B cell (primary cell): Measurements from ENCODE around the gene LIN52. TPM values are rescaled to one million over a fixed set of nuclear protein-coding genes. Genes with fewer than 3 reads are reported as not detected.

Experiments used
- ATAC-seq: fragments of 200-7000 bp; cut with Tn5 transposase; one replicate; pipeline ENCODE4 v1.10.0; 2021; ENCODE audit warnings: low read depth, mild to moderate bottlenecking, moderate number of reproducible peaks, moderate library complexity
- CTCF ChIA-PET: fragments of 350-600 bp; sonication (Branson Sonifier 250); formaldehyde crosslinking; loops from one replicate; lab custom pipeline; 2021; ENCODE audit warnings: antibody characterized with exemption, inconsistent platforms; lab: Charles Lee
- POLR2A ChIA-PET: fragments of 350-600 bp; sonication (Branson Sonifier 250); formaldehyde crosslinking; loops from one replicate; lab custom pipeline; 2021; ENCODE audit warnings: antibody characterized with exemption; lab: Charles Lee
- DNase-seq: peaks from one replicate; pipeline ENCODE4 v3.0.0; 2013
- H2AFZ ChIP-seq: 2 replicates; pipeline ENCODE4 v1.6.1; 2012; ENCODE audit warnings: mild to moderate bottlenecking, low read depth, low read length; ENCODE audit not compliant: insufficient read depth, poor library complexity, severe bottlenecking
- H3K27ac ChIP-seq, 2 donors: 1 replicate in 1 of 2; 2 replicates in 1 of 2; pipeline ENCODE4 v1.5.1; 2012 to 2013; ENCODE audit warnings: low read length in 2 of 2, mild to moderate bottlenecking in 2 of 2, moderate library complexity in 1 of 2
- H3K27me3 ChIP-seq, 4 experiments: fragments of 200-600 bp in 1 of 4; sonication (generic) in 1 of 4; replicated peaks in 1 of 4; 1 replicate in 2 of 4; 2 replicates in 2 of 4; pipeline versions ENCODE4 v1.6.1 to v1.7.0; 2013 to 2016; ENCODE audit warnings: low read length in 3 of 4, mild to moderate bottlenecking in 2 of 4, mixed read lengths in 1 of 4, moderate library complexity in 1 of 4; ENCODE audit not compliant: insufficient read depth in 4 of 4, control insufficient read depth in 3 of 4; ENCODE audit errors: control extremely low read depth in 1 of 4
- H3K36me3 ChIP-seq, 2 experiments: replicated peaks in 1 of 2; 1 replicate in 1 of 2; 2 replicates in 1 of 2; pipeline versions ENCODE4 v1.6.1 to v1.7.1; 2013; ENCODE audit warnings: low read length in 1 of 2; ENCODE audit not compliant: insufficient read depth in 2 of 2, control insufficient read depth in 1 of 2; ENCODE audit errors: control extremely low read depth in 1 of 2, extremely low read depth in 1 of 2
- H3K4me1 ChIP-seq, 2 donors: fragments of 200-600 bp in 1 of 2; sonication (generic) in 1 of 2; 1 replicate in 1 of 2; 2 replicates in 1 of 2; pipeline versions ENCODE4 v1.5.1 to v1.6.1; 2013 to 2017; ENCODE audit warnings: low read length in 2 of 2; ENCODE audit not compliant: control insufficient read depth in 2 of 2, insufficient read depth in 2 of 2
- H3K4me2 ChIP-seq: replicated peaks from 2 replicates; pipeline ENCODE3; 2012; ENCODE audit warnings: mild to moderate bottlenecking, low read depth, low read length; ENCODE audit not compliant: poor library complexity, severe bottlenecking
- H3K4me3 ChIP-seq, 5 experiments: fragments of 200-600 bp in 1 of 5; sonication (generic) in 1 of 5; 1 replicate in 3 of 5; 2 replicates in 2 of 5; pipeline versions ENCODE4 v1.5.1 to v1.7.0; 2011 to 2016; ENCODE audit warnings: low read length in 4 of 5, mild to moderate bottlenecking in 4 of 5, low read depth in 2 of 5, control low read depth in 1 of 5, moderate library complexity in 1 of 5; ENCODE audit not compliant: insufficient read depth in 1 of 5; ENCODE audit errors: control extremely low read depth in 1 of 5, extremely low read depth in 1 of 5
- H3K79me2 ChIP-seq: fragments of 200-600 bp; sonication (generic); one replicate; pipeline ENCODE4 v1.6.0; 2016; ENCODE audit warnings: low read length; ENCODE audit not compliant: control insufficient read depth, insufficient read depth
- H3K9ac ChIP-seq: fragments of 200-600 bp; sonication (generic); 2 replicates; pipeline ENCODE4 v1.6.1; 2017; ENCODE audit warnings: mild to moderate bottlenecking, low read length, moderate library complexity
- H3K9me3 ChIP-seq, 3 donors: one replicate each; pipeline versions ENCODE4 v1.6.1 to v1.7.1; 2013; ENCODE audit warnings: low read length in 2 of 3; ENCODE audit not compliant: control insufficient read depth in 2 of 3, insufficient read depth in 1 of 3; ENCODE audit errors: control extremely low read depth in 1 of 3
- H4K20me1 ChIP-seq: 2 replicates; pipeline ENCODE4 v1.6.0; 2012; ENCODE audit warnings: mild to moderate bottlenecking, low read length; ENCODE audit not compliant: insufficient read depth, control insufficient read depth, poor library complexity, severe bottlenecking
- H3K27ac Mint-ChIP-seq: one replicate; pipeline ENCODE4 v1.8.0; 2021; ENCODE audit warnings: mixed read lengths
- H3K27me3 Mint-ChIP-seq: one replicate; pipeline ENCODE4 v1.8.0; 2021; ENCODE audit warnings: mixed read lengths
- H3K4me1 Mint-ChIP-seq: one replicate; pipeline ENCODE4 v1.8.0; 2021; ENCODE audit warnings: mixed read lengths
- H3K4me3 Mint-ChIP-seq: one replicate; pipeline ENCODE4 v1.8.0; 2021; ENCODE audit warnings: mixed read lengths
- H3K9me3 Mint-ChIP-seq: one replicate; pipeline ENCODE4 v1.8.0; 2022; ENCODE audit warnings: mixed read lengths; ENCODE audit not compliant: insufficient read depth
- EZH2 ChIP-seq: IDR thresholded peaks from 2 replicates; pipeline ENCODE4 v1.6.1; 2012; ENCODE audit warnings: borderline replicate concordance, low read depth, mild to moderate bottlenecking, moderate library complexity, low read length; ENCODE audit not compliant: insufficient read depth, poor library complexity, severe bottlenecking
- WGBS: methylation state at CpG from one replicate; pipeline ENCODE4 v1.1.5; 2013; ENCODE audit warnings: missing lambda C conversion rate; ENCODE audit not compliant: insufficient coverage; 5-methylcytosine and 5-hydroxymethylcytosine counted together
- intact Hi-C: fragments of 100-400 bp; cut with micrococcal nuclease; formaldehyde crosslinking; loops from one replicate; pipeline ENCODE4 v1.10.0; 2022
- polyA plus RNA-seq: library from polyadenylated mRNA; depleted of rRNA; stranded (reverse); fragments of >200 nt; gene quantifications from 2 replicates; pipeline ENCODE4 v1.2.3, GENCODE V29; 2012
- total RNA-seq, 2 donors: library from RNA; stranded (reverse); fragments of 120-200 nt in 1 of 2; gene quantifications; 1 replicate in 1 of 2; 2 replicates in 1 of 2; pipeline versions ENCODE4 v1.2.3 to v1.2.4, GENCODE V29; 2013 to 2022
- TF ChIP-seq, protein P1 (sequence below): fragments of 200-600 bp; IDR thresholded peaks from one replicate; pipeline ENCODE4 v1.8.0; 2022; ENCODE audit warnings: antibody characterized with exemption, mild to moderate bottlenecking

The LIN52 gene
- total and polyA plus RNA-seq, 2 donors (not counting 1 experiment from before 2014, with no cell fraction given): 3.9 to 13.1 TPM

DNA sequence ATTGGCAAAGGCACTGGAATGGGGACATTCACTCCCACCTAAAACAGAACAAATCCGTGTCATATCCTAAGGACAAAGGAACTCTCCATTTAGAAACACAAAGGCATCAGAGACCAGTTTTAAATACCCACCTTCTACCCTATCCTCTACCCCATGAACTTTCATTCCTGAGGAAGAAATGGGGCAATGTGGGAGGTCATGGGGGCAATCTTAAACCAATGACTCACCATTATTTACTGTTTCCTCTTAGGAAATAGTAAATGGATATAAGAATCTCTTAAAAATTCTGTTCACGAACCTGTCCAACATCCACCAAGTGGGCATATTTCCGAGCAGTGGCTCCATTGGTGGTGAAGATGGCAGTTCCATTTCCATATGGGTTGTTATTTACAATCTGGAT, 19.9 kb upstream of the LIN52 start:
- Histone ChIP-seq H3K9ac (no peak overlapping the region), H3K4me2 (no peak overlapping the region), H3K4me3 (no peak overlapping the region), H3K27me3 (no peaks in the 10 kb centered on the region), H3K9me3 (no peaks in the 10 kb centered on the region), H3K27ac (no peak overlapping the region), H3K4me1 (no peaks in the 10 kb centered on the region), H3K79me2 (no peaks in the 10 kb centered on the region), H4K20me1 (no peaks in the 10 kb centered on the region), H3K36me3 (peaks cover 3 to 39% of the 10 kb centered on the region in 2 experiments), H2AFZ (no peak overlapping the region)
- TF ChIP-seq, protein P1, sequence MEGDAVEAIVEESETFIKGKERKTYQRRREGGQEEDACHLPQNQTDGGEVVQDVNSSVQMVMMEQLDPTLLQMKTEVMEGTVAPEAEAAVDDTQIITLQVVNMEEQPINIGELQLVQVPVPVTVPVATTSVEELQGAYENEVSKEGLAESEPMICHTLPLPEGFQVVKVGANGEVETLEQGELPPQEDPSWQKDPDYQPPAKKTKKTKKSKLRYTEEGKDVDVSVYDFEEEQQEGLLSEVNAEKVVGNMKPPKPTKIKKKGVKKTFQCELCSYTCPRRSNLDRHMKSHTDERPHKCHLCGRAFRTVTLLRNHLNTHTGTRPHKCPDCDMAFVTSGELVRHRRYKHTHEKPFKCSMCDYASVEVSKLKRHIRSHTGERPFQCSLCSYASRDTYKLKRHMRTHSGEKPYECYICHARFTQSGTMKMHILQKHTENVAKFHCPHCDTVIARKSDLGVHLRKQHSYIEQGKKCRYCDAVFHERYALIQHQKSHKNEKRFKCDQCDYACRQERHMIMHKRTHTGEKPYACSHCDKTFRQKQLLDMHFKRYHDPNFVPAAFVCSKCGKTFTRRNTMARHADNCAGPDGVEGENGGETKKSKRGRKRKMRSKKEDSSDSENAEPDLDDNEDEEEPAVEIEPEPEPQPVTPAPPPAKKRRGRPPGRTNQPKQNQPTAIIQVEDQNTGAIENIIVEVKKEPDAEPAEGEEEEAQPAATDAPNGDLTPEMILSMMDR: no peak
- no peak for TF ChIP-seq EZH2
- ChIA-PET POLR2A (no interaction called here), CTCF (no interaction called here)
- ATAC-seq (no peak), DNase-seq (no peak)
- intact Hi-C loops: no loop called here
- Mint-ChIP-seq H3K4me3 (no peak overlapping the region), H3K27me3 (no peaks in the 10 kb centered on the region), H3K9me3 (no peaks in the 10 kb centered on the region), H3K27ac (no peak overlapping the region), H3K4me1 (no peaks in the 10 kb centered on the region)
- WGBS: no CpG with 5 or more reads among the region's 3 CpGs

DNA sequence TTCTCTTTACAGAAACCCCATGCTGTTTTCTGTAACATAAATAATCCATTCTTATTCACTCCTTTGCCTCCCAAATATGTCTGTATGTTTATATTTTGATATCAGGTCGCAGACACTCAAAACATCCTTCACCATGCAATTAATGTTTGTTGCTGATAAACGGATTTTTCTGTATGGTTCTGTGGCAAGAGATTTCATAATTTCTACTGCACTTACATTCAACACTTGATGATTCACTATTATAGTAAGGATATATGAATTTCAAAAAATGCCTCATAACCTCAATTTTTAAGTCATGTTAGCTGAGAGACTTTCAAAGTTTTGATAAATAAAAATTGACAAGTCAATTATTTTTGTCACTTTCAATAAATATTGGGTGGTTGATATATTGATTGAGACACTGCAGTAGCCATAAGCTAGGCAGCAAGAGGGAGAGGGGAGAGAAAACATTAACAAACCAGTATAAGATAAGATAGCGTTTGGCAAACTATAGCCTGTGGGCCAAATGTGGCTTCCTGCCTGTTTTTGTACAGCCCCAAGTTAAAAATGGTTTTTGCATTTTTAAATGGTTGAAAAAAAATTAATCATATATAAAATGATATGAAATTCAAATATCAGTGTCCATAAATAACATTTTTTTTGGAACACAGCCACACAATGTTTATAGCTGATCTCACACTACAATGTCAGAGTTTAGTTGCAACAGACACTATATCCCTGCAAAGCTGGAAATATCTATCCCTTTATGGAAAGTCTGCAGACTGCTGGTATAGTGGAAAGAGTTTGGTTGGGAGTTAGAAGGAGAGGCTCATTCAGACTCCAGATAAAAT, 18.8 kb upstream of the LIN52 start:
- ChIA-PET CTCF (no interaction called here), POLR2A (no interaction called here)
- Histone ChIP-seq H3K9ac (no peak overlapping the region), H3K4me1 (no peaks in the 10 kb centered on the region), H3K9me3 (no peaks in the 10 kb centered on the region), H2AFZ (no peak overlapping the region), H3K79me2 (no peaks in the 10 kb centered on the region), H3K27ac (no peak overlapping the region), H3K4me3 (no peak overlapping the region), H3K4me2 (no peak overlapping the region), H3K36me3 (peaks cover 5 to 37% of the 10 kb centered on the region in 2 experiments), H3K27me3 (no peaks in the 10 kb centered on the region), H4K20me1 (no peaks in the 10 kb centered on the region)
- intact Hi-C loops: no loop called here
- DNase-seq: no peak
- TF ChIP-seq, protein P1: no peak
- TF ChIP-seq EZH2: no peak
- Mint-ChIP-seq H3K9me3 (no peaks in the 10 kb centered on the region), H3K4me1 (no peaks in the 10 kb centered on the region), H3K27me3 (no peaks in the 10 kb centered on the region), H3K27ac (no peak overlapping the region), H3K4me3 (no peak overlapping the region)
- WGBS: no CpG with 5 or more reads among the region's 3 CpGs
- ATAC-seq: no peak
